GM12891 (cell line): ENCODE data around the gene PRKCA.
"Not testable (repeated sequence)": the region's sequence is repeated elsewhere in the genome, so short reads cannot be mapped to it uniquely, and the experiment has no call there.

Experiments used
- POLR2A ChIP-seq: IDR thresholded peaks from 2 replicates; pipeline ENCODE4 v1.6.1; 2011; ENCODE audit warnings: low read depth, low read length, control low read depth
- POLR2AphosphoS5 ChIP-seq: IDR thresholded peaks from 2 replicates; pipeline ENCODE4 v1.6.1; 2011; ENCODE audit warnings: low read depth, low read length, control low read depth
- POU2F2 ChIP-seq: IDR thresholded peaks from 2 replicates; pipeline ENCODE4 v1.6.1; 2011; ENCODE audit warnings: low read depth, mild to moderate bottlenecking, control low read depth, low read length, moderate library complexity
- TAF1 ChIP-seq: IDR thresholded peaks from 2 replicates; pipeline ENCODE4 v1.6.1; 2011; ENCODE audit warnings: low read depth, low read length, control low read depth

DNA sequence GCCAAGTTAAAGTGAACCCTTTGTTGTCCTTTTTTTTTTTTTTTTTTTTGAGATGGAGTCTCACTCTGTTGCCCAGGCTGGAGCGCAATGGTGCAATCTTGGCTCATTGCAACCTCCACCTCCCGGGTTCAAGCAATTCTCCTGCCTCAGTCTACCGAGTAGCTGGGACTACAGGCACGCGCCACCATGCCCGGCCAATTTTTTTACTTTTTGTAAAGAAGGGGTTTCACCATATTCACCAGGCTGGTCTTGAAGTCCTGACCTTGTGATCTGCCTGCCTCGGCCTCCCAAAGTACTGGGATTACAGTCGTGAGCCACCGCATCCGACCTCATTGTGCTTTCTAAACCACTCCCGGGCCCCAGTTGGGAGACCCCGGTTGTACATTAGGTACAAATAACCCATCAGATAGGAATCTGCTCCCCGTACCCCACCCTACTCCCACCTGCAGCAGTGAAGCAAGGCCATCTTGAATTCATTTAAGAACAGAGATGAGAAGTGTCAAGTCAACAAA is 410.7 kb downstream of the PRKCA start:
- TF ChIP-seq POLR2AphosphoS5, TAF1, POLR2A, POU2F2: not testable (repeated sequence)
